GM10266 (cell line): Measurements from ENCODE around the gene RGS10.

Source experiments
- DNase-seq: peaks from one replicate; pipeline ENCODE4 v3.0.0; 2012; ENCODE audit errors: extremely low spot score
- CTCF ChIP-seq: IDR thresholded peaks from 2 replicates; pipeline ENCODE4 v1.5.1; 2012; ENCODE audit warnings: mild to moderate bottlenecking, low read depth; ENCODE audit not compliant: control insufficient read depth, insufficient read depth; ENCODE audit errors: missing control alignments

Gene RGS10

GRCh38 chr10:119493155-119493554 is 49.4 kb downstream of the RGS10 start:
- no peak for TF ChIP-seq CTCF

DNA sequence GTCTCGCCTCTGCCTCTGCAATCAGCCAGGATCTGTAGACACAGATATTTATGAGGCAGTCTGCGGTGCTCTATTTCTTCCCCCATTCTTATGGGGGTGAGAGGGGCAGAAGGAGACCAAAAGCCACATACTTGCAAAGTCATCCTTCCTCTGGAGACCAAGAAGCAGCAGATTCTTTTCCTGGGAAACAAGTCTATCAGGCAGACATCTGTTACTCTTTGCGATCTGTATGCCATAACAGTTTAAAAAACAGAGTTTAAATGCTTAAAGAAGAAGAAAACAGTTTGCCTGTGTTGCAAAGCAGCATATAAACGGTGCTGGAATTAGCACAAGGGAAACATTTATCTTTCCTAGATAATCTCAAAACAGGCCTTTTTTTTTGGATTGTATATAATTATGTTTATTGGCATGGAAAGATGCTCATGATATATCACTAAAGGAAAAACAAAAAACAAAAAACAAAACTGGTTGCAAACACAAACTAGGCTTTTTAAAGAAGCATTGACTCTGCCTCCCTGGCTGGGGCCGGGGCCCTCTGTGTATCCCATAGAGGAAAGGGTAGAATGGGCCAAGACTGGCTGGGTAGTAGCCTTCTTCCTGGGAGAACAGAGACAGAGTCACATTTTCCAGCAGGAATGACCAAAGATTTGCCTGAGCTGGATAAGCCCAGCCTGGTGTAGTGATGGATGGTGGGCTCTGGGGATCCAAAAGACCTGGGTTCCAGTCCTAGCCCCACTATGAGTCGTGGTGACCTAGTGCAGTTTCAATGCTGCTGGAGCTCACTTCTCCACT is 50.4 kb downstream of the RGS10 start:
- DNase-seq: no peak
- TF ChIP-seq CTCF: no peak

More at GRCh38 chr10:119493155-119493554, 49.4 kb downstream of the RGS10 start:
- DNase-seq: no peak

DNA sequence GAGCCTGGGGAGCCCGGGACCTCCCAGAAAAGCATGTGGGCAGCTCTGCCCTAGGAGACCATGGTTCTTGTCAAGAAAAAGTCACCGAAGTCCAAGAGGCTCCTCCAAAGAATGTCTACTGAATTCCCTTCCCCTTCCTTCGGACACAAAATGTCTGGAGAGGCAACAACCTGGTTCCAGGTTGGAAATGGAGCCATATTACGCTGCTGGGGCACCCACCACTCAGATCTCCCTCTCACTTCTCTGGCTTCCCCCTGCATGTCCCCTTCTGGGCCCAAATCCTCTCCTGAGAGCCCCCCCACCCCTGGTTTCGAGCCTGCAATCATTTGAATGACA is 52.6 kb downstream of the RGS10 start:
- no peak for TF ChIP-seq CTCF
- no peak for DNase-seq

- TF ChIP-seq CTCF: no peak
- no peak for DNase-seq
Observed at GRCh38 chr10:119488675-119489074, 53.8 kb downstream of the RGS10 start.

- no peak for TF ChIP-seq CTCF
- DNase-seq: no peak
Observed at GRCh38 chr10:119483839-119484238, 58.7 kb downstream of the RGS10 start.

- DNase-seq: no peak
- no peak for TF ChIP-seq CTCF
Observed at GRCh38 chr10:119483001-119483400, 59.5 kb downstream of the RGS10 start.

DNA sequence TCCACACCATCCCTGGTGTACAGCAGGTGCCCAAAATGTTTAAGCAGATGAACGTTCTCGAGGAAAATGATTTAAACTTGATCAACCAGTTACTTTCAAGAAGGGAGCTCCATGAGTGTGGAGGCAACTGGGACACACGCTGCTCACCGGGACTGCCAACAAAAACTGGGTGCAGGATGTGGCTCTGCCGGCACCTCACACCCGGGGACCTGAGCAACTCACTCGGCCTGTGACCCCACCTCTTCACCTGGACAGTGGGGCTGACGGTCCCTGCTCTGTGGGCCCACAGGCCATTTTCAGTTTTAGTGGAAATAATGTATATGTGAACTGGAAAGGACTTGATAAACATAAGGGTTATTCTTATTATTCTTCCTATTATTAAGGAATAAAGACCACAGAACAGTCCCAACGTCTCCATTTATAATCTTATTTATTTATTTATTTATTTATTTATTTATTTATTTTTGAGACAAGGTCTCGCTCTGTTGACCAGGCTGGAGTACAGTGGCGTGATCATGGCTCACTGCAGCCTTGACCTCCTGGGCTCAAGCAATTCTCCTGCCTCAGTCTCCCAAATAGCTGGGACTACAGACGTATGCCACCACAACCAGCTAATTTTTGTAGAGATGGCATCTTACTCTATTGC is 60.6 kb downstream of the RGS10 start:
- TF ChIP-seq CTCF: no peak
- DNase-seq: no peak
